ENCODE measurements around the gene RASSF5. TPM values are rescaled to one million over a fixed set of nuclear protein-coding genes. Genes with fewer than 3 reads are reported as not detected.
A peak's percentile ranks its signal among the peaks of the same experiment; 100 is the strongest.

The RASSF5 gene
- total and polyA plus RNA-seq, 10 of the 15 experiments (the other 5 are each of a cell fraction or from before 2014, with no cell fraction given): 14.0 to 89.6 (median 68.9) TPM

DNA sequence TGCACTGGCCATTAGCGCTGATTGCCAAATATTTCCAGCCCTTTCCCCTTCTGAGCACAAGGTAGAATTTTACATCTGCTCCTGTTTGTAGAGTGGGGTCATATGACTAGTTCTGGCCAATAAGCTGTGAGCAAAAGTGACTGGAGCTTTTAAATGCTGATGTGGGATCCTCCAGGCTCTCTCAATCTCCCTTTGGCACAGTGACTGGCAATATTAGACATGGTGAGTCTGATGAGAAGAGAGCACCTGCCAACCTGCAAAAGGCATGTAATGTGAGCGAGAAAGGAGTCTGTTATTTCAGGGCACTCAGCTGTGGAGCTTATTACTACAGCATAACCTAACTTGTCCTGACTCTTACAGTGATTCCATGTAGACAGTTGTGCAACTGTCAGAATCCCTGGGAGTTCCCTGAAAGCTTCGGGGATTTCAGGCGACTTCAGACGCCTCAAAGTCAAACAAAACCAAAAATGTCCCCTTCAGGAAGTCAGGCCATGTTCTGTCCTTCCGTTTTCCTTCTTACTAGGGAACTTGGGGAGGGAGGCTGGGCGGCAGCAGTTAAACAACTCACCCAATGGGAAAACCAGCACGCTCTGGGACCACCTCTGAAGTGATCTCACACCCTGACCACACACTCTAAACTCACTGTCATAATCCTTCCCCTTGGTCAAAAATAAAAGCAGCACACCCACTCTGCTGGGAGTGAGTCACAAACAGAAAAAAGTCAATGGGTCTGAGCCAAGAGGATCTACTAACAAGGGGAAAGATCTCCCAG is 3.6 kb upstream of the RASSF5 start (continued):
- TF ChIP-seq IKZF2 (IDR thresholded peaks at IDR 0.05): peak; percentile 99 to 100
- TF ChIP-seq, protein P1, sequence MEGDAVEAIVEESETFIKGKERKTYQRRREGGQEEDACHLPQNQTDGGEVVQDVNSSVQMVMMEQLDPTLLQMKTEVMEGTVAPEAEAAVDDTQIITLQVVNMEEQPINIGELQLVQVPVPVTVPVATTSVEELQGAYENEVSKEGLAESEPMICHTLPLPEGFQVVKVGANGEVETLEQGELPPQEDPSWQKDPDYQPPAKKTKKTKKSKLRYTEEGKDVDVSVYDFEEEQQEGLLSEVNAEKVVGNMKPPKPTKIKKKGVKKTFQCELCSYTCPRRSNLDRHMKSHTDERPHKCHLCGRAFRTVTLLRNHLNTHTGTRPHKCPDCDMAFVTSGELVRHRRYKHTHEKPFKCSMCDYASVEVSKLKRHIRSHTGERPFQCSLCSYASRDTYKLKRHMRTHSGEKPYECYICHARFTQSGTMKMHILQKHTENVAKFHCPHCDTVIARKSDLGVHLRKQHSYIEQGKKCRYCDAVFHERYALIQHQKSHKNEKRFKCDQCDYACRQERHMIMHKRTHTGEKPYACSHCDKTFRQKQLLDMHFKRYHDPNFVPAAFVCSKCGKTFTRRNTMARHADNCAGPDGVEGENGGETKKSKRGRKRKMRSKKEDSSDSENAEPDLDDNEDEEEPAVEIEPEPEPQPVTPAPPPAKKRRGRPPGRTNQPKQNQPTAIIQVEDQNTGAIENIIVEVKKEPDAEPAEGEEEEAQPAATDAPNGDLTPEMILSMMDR (IDR thresholded peaks at IDR 0.05 in 2 of 3, conservative IDR thresholded peaks at IDR 0.05 in 1 of 3; ENCODE audit: control insufficient read depth in 2 of 3, extremely low read depth in 1 of 3, insufficient read depth in 1 of 3, low read depth in 3 of 3, low read length in 3 of 3): no peak
- no peak for TF ChIP-seq SMC3 (IDR thresholded peaks at IDR 0.05; ENCODE audit: borderline replicate concordance, low read length)
- peak; percentile 89 for TF ChIP-seq MEF2B (IDR thresholded peaks at IDR 0.05; ENCODE audit: partially characterized antibody, poor library complexity, severe bottlenecking)
- peak; percentile 88 for TF ChIP-seq BCL11A (IDR thresholded peaks at IDR 0.05; ENCODE audit: low read depth, low read length)
- no peak for TF ChIP-seq POLR2AphosphoS5 (IDR thresholded peaks at IDR 0.05; ENCODE audit: low read length)
- peak; percentile 83; the same call in 1 of the 2 replicates for TF ChIP-seq ZBED1 (IDR thresholded peaks at IDR 0.05; ENCODE audit: borderline replicate concordance)
- TF ChIP-seq MEF2A (IDR thresholded peaks at IDR 0.05; ENCODE audit: insufficient read depth, low read depth, low read length): peak; percentile 87
- no peak for TF ChIP-seq ZNF622 (IDR thresholded peaks at IDR 0.05)
- TF ChIP-seq, protein P2, sequence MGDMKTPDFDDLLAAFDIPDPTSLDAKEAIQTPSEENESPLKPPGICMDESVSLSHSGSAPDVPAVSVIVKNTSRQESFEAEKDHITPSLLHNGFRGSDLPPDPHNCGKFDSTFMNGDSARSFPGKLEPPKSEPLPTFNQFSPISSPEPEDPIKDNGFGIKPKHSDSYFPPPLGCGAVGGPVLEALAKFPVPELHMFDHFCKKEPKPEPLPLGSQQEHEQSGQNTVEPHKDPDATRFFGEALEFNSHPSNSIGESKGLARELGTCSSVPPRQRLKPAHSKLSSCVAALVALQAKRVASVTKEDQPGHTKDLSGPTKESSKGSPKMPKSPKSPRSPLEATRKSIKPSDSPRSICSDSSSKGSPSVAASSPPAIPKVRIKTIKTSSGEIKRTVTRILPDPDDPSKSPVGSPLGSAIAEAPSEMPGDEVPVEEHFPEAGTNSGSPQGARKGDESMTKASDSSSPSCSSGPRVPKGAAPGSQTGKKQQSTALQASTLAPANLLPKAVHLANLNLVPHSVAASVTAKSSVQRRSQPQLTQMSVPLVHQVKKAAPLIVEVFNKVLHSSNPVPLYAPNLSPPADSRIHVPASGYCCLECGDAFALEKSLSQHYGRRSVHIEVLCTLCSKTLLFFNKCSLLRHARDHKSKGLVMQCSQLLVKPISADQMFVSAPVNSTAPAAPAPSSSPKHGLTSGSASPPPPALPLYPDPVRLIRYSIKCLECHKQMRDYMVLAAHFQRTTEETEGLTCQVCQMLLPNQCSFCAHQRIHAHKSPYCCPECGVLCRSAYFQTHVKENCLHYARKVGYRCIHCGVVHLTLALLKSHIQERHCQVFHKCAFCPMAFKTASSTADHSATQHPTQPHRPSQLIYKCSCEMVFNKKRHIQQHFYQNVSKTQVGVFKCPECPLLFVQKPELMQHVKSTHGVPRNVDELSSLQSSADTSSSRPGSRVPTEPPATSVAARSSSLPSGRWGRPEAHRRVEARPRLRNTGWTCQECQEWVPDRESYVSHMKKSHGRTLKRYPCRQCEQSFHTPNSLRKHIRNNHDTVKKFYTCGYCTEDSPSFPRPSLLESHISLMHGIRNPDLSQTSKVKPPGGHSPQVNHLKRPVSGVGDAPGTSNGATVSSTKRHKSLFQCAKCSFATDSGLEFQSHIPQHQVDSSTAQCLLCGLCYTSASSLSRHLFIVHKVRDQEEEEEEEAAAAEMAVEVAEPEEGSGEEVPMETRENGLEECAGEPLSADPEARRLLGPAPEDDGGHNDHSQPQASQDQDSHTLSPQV (IDR thresholded peaks at IDR 0.05): no peak
- no peak for TF ChIP-seq POU2F2 (IDR thresholded peaks at IDR 0.05; ENCODE audit: borderline replicate concordance, low read depth, low read length)
- TF ChIP-seq, protein P3, sequence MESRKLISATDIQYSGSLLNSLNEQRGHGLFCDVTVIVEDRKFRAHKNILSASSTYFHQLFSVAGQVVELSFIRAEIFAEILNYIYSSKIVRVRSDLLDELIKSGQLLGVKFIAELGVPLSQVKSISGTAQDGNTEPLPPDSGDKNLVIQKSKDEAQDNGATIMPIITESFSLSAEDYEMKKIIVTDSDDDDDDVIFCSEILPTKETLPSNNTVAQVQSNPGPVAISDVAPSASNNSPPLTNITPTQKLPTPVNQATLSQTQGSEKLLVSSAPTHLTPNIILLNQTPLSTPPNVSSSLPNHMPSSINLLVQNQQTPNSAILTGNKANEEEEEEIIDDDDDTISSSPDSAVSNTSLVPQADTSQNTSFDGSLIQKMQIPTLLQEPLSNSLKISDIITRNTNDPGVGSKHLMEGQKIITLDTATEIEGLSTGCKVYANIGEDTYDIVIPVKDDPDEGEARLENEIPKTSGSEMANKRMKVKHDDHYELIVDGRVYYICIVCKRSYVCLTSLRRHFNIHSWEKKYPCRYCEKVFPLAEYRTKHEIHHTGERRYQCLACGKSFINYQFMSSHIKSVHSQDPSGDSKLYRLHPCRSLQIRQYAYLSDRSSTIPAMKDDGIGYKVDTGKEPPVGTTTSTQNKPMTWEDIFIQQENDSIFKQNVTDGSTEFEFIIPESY (IDR thresholded peaks at IDR 0.05): no peak
- TF ChIP-seq CBX3 (IDR thresholded peaks at IDR 0.05; ENCODE audit: borderline replicate concordance, low read depth): no peak
- TF ChIP-seq PML (IDR thresholded peaks at IDR 0.05; ENCODE audit: low read length): peak; percentile 64; the same call in 1 of the 2 replicates
- TF ChIP-seq, protein P4, sequence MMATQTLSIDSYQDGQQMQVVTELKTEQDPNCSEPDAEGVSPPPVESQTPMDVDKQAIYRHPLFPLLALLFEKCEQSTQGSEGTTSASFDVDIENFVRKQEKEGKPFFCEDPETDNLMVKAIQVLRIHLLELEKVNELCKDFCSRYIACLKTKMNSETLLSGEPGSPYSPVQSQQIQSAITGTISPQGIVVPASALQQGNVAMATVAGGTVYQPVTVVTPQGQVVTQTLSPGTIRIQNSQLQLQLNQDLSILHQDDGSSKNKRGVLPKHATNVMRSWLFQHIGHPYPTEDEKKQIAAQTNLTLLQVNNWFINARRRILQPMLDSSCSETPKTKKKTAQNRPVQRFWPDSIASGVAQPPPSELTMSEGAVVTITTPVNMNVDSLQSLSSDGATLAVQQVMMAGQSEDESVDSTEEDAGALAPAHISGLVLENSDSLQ (IDR thresholded peaks at IDR 0.05): no peak
- 0 out of 2 replicates have a peak, but pooled peaks have one; percentile 25 for TF ChIP-seq MXI1 (IDR thresholded peaks at IDR 0.05; ENCODE audit: low read depth, low read length)
- TF ChIP-seq HDAC2 (IDR thresholded peaks at IDR 0.05): no peak
- TF ChIP-seq SUZ12 (IDR thresholded peaks at IDR 0.05; ENCODE audit: unreplicated experiment): no peak
- no peak for TF ChIP-seq TCF12 (IDR thresholded peaks at IDR 0.05; ENCODE audit: low read depth, low read length)
